HepG2 (cell line): ENCODE measurements around the gene ARHGEF10L. TPM values are rescaled to one million over a fixed set of nuclear protein-coding genes. Genes with fewer than 3 reads are reported as not detected.

Source experiments
- MBD4 ChIP-seq: IDR thresholded peaks from 2 replicates; pipeline ENCODE4 v1.6.1; 2012; ENCODE audit warnings: low read length, inconsistent platforms, borderline replicate concordance
- NFIB ChIP-seq: sonication (generic); formaldehyde crosslinking; IDR thresholded peaks from 2 replicates; pipeline ENCODE4 v1.9.0; 2021; ENCODE audit warnings: missing genetic modification reagents, mild to moderate bottlenecking, borderline replicate concordance
- SCMH1 ChIP-seq: sonication (generic); formaldehyde crosslinking; IDR thresholded peaks from 2 replicates; pipeline ENCODE4 v1.9.0; 2021; ENCODE audit warnings: missing genetic modification reagents, mild to moderate bottlenecking, borderline replicate concordance
- SNAPC2 ChIP-seq: sonication (generic); formaldehyde crosslinking; IDR thresholded peaks from 2 replicates; pipeline ENCODE4 v1.8.1; 2022; ENCODE audit warnings: mild to moderate bottlenecking, missing genetic modification reagents
- ZBTB4 ChIP-seq: sonication (generic); formaldehyde crosslinking; IDR thresholded peaks from 2 replicates; pipeline ENCODE4 v1.4.0; 2020; ENCODE audit warnings: missing genetic modification reagents, mild to moderate bottlenecking, borderline replicate concordance
- ZNF652 ChIP-seq: IDR thresholded peaks from 2 replicates; pipeline ENCODE4 v1.6.1; 2016; ENCODE audit warnings: low read depth, borderline replicate concordance
- polyA plus RNA-seq, 8 experiments: library from polyadenylated mRNA; depleted of rRNA in 3 of 8; stranded (reverse) in 7 of 8; unstranded in 1 of 8; fragments of >200 nt; fragmentation: Illumina TruSeq in 4 of 8; extraction: Trizol in 4 of 8; gene quantifications; 2 replicates each; pipeline versions ENCODE4 v1.2.1 to v1.2.3, GENCODE V29; 2011 to 2016; ENCODE audit warnings: low read depth in 4 of 8, missing spikeins in 1 of 8, mixed read lengths in 1 of 8; ENCODE audit not compliant: insufficient read depth in 1 of 8
- total RNA-seq, 5 experiments: library from RNA; depleted of rRNA; stranded (reverse); fragments of >200 nt; fragmentation: Illumina TruSeq; extraction: Trizol; gene quantifications; 2 replicates each; pipeline ENCODE4 v1.2.3, GENCODE V29; 2016; ENCODE audit warnings: low read depth in 1 of 5
- TF ChIP-seq, protein P1 (sequence below): sonication (generic); formaldehyde crosslinking; conservative IDR thresholded peaks from 2 replicates; pipeline ENCODE4 v1.4.0; 2020; ENCODE audit warnings: mild to moderate bottlenecking, missing genetic modification reagents, moderate library complexity
- TF ChIP-seq, protein P2 (sequence below): sonication (generic); formaldehyde crosslinking; IDR thresholded peaks from 2 replicates; pipeline ENCODE4 v1.8.1; 2023; ENCODE audit warnings: mild to moderate bottlenecking, missing genetic modification reagents

Gene ARHGEF10L
- total and polyA plus RNA-seq, 2 of the 13 experiments (the other 11 are each of a cell fraction or from before 2014, with no cell fraction given): 46.5 to 78.3 TPM

DNA sequence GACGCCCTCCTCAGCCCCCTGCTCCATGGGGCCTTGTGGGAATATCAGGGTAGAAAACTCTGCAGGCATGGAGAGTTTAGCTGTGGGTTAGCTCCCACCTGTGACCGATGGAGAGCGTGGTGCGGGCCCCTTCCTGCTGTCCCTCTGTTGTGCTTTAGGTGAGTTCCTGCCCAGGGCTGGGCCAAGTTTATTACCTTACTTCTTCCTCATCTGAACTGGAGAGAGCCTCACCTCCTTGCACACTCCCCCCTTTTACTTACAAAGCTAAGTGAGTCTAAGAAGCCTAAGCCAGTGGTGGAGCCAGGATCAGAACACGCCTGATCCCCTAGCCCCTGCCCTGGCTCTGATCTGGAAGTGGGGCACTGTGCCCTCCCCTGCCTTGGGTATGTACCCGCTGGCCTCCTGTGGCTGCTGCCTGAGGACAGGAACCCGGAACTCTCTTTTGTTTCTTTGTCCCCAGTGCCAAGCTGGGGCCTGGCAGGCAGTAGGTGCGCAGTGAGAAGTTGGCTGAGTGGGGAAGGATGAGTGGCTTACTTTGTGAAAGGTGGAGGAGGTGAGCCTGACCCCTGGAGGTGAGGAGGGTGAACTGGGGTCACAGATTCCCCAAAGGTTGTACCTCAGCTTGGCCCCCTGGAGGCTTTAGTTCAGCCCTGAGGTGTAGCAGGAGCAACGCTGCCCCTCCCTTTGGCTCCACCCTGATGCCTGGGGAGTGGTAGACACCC is 32.9 kb downstream of the ARHGEF10L start (continued):
- TF ChIP-seq, protein P1, sequence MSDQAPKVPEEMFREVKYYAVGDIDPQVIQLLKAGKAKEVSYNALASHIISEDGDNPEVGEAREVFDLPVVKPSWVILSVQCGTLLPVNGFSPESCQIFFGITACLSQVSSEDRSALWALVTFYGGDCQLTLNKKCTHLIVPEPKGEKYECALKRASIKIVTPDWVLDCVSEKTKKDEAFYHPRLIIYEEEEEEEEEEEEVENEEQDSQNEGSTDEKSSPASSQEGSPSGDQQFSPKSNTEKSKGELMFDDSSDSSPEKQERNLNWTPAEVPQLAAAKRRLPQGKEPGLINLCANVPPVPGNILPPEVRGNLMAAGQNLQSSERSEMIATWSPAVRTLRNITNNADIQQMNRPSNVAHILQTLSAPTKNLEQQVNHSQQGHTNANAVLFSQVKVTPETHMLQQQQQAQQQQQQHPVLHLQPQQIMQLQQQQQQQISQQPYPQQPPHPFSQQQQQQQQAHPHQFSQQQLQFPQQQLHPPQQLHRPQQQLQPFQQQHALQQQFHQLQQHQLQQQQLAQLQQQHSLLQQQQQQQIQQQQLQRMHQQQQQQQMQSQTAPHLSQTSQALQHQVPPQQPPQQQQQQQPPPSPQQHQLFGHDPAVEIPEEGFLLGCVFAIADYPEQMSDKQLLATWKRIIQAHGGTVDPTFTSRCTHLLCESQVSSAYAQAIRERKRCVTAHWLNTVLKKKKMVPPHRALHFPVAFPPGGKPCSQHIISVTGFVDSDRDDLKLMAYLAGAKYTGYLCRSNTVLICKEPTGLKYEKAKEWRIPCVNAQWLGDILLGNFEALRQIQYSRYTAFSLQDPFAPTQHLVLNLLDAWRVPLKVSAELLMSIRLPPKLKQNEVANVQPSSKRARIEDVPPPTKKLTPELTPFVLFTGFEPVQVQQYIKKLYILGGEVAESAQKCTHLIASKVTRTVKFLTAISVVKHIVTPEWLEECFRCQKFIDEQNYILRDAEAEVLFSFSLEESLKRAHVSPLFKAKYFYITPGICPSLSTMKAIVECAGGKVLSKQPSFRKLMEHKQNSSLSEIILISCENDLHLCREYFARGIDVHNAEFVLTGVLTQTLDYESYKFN (CRISPR knock-in tag): no peak
- TF ChIP-seq ZNF652 (CRISPR knock-in tag): no peak
- TF ChIP-seq, protein P2, sequence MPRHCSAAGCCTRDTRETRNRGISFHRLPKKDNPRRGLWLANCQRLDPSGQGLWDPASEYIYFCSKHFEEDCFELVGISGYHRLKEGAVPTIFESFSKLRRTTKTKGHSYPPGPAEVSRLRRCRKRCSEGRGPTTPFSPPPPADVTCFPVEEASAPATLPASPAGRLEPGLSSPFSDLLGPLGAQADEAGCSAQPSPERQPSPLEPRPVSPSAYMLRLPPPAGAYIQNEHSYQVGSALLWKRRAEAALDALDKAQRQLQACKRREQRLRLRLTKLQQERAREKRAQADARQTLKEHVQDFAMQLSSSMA (CRISPR knock-in tag): no peak
- no peak for TF ChIP-seq NFIB
- no peak for TF ChIP-seq ZBTB4 (CRISPR knock-in tag)
- no peak for TF ChIP-seq SCMH1 (CRISPR knock-in tag)
- no peak for TF ChIP-seq MBD4
- no peak for TF ChIP-seq SNAPC2 (CRISPR knock-in tag)
